SU-DHL-6 (cell line): ENCODE results near the gene RSU1.

ENCODE experiments used
- EZH2phosphoT487 ChIP-seq: fragments of 200-600 bp; sonication (generic), shearing (Covaris generic); conservative IDR thresholded peaks from 2 replicates; pipeline ENCODE4 v1.6.1; 2018; ENCODE audit warnings: mild to moderate bottlenecking, antibody characterized with exemption, low read length, moderate library complexity, mixed read lengths
- TF ChIP-seq, protein P1 (sequence below): fragments of 200-600 bp; sonication (generic); IDR thresholded peaks from one replicate; pipeline ENCODE4 v1.5.1; 2017; ENCODE audit warnings: antibody characterized with exemption, mild to moderate bottlenecking, low read length, moderate library complexity; ENCODE audit not compliant: insufficient read depth, poor library complexity, severe bottlenecking

- TF ChIP-seq, protein P1, sequence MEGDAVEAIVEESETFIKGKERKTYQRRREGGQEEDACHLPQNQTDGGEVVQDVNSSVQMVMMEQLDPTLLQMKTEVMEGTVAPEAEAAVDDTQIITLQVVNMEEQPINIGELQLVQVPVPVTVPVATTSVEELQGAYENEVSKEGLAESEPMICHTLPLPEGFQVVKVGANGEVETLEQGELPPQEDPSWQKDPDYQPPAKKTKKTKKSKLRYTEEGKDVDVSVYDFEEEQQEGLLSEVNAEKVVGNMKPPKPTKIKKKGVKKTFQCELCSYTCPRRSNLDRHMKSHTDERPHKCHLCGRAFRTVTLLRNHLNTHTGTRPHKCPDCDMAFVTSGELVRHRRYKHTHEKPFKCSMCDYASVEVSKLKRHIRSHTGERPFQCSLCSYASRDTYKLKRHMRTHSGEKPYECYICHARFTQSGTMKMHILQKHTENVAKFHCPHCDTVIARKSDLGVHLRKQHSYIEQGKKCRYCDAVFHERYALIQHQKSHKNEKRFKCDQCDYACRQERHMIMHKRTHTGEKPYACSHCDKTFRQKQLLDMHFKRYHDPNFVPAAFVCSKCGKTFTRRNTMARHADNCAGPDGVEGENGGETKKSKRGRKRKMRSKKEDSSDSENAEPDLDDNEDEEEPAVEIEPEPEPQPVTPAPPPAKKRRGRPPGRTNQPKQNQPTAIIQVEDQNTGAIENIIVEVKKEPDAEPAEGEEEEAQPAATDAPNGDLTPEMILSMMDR, result no peak
- TF ChIP-seq EZH2phosphoT487, result no peak
Measured at GRCh38 chr10:16712883-16713282, 104.3 kb downstream of the RSU1 start.
